Hematopoietic multipotent progenitor cell treated with erythropoietin and hydrocortisone succinate and interleukin-3 and kit ligand, for 4 days (in vitro differentiated cells): ENCODE measurements around the gene ACSL6.

Experiments used
- DNase-seq: peaks from one replicate; pipeline ENCODE4 v3.0.0-alpha.2; 2015

Gene ACSL6

DNA sequence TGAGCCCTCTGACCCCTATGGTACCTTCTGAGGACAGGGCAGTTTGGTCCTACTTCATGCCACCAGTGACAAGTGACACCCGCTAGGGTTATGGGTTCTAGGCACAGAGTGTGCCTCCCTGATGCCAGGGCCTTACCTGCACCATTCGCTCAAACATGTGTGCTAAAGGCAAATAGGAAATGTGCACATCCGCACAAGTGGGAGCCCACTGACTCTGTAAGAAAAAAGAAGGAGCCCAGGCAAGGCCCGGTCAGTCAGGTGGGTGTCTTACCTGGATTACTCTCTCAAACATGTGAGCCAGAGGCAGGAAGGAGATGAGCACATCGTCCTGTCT lies 36.9 kb downstream of the ACSL6 start:
- no peak for DNase-seq

GRCh38 chr5:131974016-131974415 lies 37.4 kb downstream of the ACSL6 start:
- no peak for DNase-seq

DNA sequence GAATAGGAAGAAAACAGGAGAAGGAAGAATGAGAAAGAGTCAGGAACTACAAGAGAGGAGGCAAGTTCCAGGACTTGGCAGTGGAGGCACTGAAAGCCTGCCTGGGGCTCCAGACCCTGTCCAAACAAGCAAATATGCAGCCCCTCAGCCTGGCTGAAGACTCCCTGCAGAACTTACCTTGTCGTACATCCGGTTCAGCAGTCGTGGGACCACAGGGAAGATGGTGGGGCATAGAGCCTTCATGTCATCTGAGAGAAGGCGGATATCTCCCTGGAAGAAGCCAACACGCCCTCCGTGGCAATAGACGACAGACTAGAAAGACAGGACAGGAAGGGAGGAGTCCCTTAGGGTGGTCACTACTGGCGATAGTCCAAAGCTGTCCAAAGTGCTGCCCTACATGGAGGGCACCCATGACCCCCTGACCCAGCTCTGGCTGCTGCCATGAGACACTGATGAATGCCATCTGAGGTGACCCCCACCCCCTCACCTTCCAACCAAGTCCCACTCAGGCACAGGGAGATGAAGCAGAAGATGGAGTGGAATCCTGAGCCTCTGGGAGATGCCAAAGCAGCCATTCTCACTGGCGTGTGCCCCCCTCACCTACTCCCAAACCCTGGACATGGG lies 38.3 kb downstream of the ACSL6 start:
- DNase-seq, result no peak

GRCh38 chr5:131968396-131968954 lies 43.0 kb downstream of the ACSL6 start:
- peak; percentile 57 for DNase-seq

DNA sequence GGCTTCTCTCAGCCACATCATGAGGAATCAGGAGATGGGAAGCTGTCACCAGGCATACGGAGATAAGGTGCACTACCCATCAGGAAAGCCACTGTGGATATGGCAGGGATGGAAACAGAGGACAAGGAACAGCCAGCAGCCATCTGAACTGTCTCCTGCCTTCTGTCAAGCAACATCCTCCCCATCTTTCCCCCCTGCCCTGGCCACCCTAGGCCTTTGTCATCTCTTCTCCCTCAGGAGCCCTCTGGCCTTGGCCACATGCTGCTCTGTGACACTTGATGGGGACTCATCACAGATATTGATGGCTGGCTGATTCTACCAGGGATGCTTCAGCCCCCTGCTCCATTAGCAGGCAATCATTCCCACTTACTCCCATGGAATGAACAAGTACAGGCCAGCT lies 44.9 kb downstream of the ACSL6 start:
- DNase-seq, result no peak

DNA sequence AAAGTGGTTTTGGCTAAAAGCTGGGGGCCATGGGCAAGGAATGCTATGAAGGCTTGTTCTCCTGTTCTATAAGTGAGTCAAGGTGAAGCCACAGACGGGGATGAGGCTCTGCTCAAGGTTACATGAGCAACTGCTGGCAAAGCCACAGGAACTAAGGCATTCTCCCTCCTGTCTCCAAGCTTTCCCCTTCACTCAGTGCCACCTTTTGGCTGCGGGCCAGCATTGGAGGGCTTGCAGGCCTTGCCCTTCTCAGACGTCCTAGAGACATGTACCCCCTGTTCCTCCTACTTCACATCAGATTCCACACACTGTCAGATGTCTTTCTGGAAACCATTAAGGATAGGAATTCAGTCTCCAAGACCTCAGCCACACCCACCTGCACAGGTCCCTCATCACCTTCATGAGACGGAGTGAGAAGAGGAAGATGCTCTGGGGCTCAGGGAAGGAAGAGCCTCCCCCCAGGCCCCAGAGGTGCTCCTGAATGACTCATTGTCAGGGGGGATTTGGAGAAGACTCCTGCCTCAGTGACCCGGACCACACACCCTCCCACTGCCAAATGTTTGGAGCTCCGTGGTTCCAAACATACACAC lies 45.5 kb downstream of the ACSL6 start:
- DNase-seq, result no peak

- no peak for DNase-seq
Measured at GRCh38 chr5:131959906-131960305, 51.6 kb downstream of the ACSL6 start.

DNA sequence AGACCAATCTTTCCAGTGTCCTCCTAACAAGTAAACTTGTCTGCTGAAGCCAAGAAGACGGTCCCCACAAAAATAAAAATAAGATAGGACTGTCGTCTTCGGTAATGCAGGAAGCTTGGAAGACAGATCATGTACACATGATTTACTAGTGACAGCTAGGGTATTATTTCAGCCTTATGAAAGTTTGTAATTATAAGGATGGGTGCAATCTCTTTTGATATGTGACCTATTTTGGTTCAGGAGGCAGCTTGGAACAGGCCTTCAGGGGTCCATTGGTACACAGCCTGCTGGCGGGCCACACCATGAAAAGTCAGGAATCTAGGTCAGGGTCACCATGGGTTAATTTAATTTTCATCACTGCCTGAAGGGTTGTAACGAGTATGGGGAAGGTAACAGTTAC lies 52.3 kb downstream of the ACSL6 start:
- DNase-seq, result no peak

- DNase-seq, result no peak
Measured at GRCh38 chr5:131957721-131958441, 53.6 kb downstream of the ACSL6 start.

GRCh38 chr5:131953969-131954368 lies 57.5 kb downstream of the ACSL6 start:
- DNase-seq, result no peak

GRCh38 chr5:131952301-131952857 lies 59.1 kb downstream of the ACSL6 start:
- peak; percentile 8 for DNase-seq

DNA sequence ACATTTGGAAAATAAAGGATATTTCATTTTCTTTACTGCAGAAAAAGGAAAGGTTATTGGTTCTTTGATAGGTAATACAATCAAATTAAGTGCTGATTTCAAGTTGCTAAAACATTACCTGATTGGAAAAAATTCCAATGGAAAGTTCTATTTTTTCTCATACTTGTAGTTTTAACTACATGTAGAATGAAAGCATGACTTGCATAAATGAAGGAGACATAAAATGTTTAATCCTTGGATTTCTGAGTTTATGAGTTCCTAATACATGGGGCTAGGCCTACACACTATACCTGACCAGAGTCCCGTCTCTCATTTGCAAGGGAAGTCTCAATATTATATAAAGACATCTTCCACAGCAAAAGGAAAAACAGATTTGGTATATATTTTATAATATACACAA lies 60.8 kb downstream of the ACSL6 start:
- DNase-seq, result no peak

DNA sequence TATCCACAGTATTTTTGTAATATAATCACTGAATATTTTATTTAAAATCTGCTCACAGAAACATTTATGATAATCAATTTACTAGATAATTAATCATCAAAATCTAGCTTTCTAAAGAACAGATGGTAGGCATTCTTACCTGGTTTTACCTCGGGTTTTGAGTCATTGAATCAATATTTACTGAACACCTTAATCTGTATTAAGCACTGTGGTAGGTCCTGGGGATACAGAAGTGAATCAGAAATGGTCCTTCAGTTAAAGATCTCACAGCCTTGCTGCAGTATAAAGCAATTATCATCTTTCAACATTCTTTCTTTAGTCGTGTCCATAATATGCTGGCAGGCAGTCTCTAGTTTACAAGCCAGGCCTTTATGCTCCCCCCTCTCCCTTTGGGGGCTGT lies 64.0 kb downstream of the ACSL6 start:
- no peak for DNase-seq

DNA sequence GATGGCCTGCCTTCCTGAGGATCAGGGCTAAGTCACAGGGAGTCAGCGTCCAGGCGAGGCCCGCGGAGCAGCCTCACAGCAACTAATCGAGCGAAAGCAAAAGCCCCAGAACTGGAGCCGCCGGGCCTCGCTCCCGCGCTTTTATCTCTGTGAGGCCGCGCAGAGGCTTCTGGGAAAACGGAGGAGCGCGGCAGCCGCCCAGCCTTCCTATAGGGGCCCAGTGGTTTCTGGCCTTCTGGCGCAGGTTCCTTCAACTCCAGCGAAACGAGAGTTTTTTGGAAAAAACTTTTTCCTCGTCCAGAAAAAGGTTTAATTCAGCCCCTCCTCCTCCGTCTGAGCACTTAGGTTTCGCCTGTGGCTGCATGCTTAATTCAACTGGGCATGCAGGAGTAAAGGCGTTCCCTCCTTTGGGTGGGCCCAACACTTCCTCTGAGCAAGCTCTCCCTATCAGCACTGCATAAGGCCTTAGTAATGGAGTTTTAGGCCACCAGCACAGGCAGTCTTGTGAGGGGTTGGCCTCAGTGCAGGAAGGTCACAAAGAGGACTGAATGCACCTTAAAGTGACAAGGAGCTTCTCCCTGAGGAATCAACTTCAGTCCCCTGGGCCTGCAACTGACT lies 65.8 kb downstream of the ACSL6 start, which contains the start of gene MEIKIN:
TSS of gene MEIKIN (minus strand) at position 113 of the 618 bp plus-strand sequence. CDS start 158 bp downstream, outside the sequence.
- no peak for DNase-seq

GRCh38 chr5:131944702-131945550 lies 66.5 kb downstream of the ACSL6 start:
- DNase-seq, result peak; percentile 47

DNA sequence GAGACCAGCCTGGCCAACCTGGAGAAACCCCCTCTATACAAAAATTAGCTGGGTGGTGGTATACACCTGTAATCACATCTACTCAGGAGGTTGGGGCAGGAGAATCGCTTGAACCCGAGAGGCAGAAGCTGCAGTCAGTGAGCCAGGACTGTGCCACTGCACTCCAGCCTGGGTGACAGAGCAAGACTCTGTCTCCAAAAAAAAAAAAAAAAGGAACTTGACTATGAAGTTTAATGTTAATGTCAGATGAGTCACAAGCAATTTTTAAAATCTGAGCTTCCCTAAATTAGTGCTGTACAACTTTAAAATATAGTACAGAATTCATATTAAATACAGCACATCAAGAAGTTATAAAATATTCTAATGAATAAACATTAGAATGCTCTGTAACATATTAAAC lies 67.5 kb downstream of the ACSL6 start:
- peak; percentile 17 for DNase-seq

DNA sequence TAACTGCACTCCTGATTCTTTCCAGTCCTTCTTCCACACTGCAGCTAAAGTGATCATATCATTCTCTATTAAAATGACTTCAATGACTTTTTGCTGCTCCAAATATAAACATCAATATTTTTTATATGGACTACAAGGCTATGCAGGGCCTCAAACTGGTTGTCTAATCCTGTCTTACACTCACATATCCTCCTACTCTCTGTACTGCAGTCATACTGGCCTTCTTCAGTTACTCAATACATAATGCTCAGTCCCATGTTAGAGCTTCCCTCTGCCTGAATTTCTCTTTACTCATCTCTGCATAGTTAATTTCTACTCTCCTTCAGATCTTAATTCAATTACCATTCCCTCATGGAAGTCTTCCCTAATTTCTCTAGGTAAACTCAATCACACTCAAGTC lies 69.4 kb downstream of the ACSL6 start:
- no peak for DNase-seq

DNA sequence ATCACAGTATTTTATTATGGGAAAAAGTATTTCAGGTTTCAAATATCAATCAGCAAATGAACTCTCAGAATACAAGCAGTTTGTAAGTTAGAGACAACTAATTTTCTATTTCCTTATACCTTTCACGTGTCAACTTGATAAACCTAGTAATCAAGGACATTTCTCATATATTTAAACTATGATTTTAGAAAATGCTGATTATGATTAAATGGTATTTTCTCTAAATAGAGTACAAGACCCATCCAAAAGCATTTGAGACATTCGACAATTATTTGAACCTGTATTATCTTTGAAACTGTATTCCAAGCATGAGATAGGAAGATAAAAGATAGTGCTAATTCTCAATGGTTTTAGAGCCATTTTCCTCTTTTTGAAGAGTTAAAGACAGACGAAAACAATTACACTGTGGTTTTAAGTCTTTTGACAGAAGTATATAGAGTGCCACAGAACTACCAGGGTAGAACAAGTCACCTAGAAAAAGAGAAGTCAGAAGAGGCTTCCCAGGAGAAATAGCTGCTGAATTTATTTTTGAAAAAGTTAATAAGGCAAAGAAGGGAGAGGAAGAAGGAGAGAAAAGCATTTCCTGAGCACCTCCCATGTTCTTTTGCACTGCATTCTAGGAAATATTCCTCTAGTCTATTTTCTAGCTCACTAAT lies 71.6 kb downstream of the ACSL6 start:
- DNase-seq, result no peak

DNA sequence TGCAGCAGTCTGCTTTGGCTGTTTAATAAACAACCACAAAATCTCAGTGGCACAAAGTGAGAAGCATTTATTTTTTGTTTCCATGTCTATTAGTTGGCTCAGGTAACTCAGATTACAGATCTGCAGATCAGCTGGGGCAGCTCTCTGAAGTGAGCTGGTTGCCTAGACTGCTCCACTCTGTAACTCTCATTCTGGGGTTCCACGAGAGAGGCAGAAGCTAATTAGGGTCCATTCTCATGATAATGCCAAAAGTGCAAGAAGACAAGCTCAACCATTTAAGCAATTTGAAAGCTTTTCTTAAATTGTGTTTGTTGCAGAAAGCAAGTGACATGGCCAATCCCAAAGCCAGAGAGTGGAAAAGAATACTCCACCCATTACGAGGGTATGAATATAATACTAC lies 79.2 kb downstream of the ACSL6 start:
- DNase-seq, result no peak

DNA sequence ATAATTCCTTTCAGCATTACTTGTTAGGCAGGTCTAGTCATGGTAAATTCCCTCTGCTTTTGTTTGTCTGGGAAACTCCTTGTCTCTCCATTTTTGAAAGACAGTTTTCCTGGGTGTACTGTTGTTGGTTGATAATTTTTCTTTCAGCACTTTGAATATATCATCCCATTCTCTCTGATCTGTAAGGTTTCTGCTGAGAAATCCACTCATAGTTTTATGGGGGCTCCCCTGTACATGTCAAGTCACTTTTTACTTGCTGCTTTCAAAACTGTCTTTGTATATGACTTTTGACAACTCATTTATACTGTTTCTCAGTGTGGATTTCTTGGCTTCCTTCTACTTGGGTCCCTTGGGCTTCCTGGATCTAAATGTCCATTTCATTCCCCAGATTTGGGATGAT lies 82.5 kb downstream of the ACSL6 start:
- no peak for DNase-seq

DNA sequence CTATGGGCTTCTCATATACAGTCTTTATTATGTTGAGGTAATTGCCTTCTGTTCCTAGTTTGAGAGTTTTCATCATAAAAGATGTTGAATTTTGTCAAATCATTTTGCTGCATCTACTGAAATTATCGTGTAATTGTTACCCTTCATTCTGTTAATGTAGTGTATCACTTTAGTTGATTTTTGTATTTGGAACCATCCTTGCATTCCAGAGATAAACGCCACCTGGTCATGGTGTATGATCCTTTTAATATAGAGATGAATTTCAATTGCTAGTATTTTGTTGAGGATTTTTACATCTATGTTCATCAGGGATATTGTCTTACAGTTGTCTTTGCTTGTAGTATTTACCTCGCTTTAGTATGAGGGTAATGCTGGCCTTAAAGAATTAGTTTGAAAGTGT lies 85.3 kb downstream of the ACSL6 start:
- DNase-seq, result no peak

GRCh38 chr5:131916481-131916880 lies 95.0 kb downstream of the ACSL6 start:
- no peak for DNase-seq
